HG03066 (cell line): Measurements from ENCODE around the gene RERG.
"Not testable (repeated sequence)": the region's sequence is repeated elsewhere in the genome, so short reads cannot be mapped to it uniquely, and the experiment has no call there.

Experiments used
- ATAC-seq: cut with Tn5 transposase; IDR thresholded peaks from one replicate; pipeline ENCODE4 v1.9.1; 2021; ENCODE audit warnings: low read depth; ENCODE audit not compliant: unreplicated experiment

Gene RERG

GRCh38 chr12:15151161-15152091, 69.8 kb downstream of the RERG start:
- no peak for ATAC-seq

DNA sequence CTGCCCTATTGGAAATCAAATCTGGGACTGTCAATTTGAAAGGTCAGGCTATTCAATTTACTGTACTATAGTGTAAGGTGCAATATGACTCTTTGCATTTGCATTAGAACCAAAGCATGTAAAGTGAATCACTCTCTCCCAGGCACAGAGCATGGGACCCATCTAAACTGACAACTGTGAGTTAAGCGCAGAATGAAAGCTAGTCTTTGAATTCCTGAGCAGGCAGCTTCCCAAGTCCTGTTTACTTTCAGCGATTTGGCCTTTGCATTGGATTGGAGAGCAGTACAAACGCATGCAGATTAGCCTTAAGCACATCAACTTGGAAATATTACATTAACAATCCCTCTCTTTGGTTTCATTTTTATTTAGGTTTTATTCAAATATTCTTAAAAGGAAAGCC, 74.6 kb downstream of the RERG start:
- ATAC-seq: no peak

- no peak for ATAC-seq
These were observed 77.8 kb downstream of the RERG start for GRCh38 chr12:15143467-15143866.

DNA sequence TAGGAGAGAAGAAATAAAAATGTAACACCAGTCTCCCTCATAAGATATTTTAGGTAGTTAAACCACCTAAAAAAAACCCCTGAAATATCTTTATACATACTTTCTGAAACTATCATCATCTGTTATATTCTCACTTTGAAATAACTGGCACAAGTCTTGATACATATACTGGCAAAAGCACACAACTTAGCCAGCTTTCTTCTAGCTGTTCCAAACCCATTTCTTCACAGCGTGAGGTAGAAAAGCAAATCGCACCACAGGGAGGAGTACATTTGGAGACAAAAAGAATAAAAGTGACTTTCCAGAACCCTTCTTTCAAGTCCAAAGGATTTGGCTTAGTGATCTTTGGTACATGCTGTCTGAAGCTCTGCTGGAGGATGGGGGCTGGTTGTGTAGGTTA, 78.5 kb downstream of the RERG start:
- no peak for ATAC-seq

DNA sequence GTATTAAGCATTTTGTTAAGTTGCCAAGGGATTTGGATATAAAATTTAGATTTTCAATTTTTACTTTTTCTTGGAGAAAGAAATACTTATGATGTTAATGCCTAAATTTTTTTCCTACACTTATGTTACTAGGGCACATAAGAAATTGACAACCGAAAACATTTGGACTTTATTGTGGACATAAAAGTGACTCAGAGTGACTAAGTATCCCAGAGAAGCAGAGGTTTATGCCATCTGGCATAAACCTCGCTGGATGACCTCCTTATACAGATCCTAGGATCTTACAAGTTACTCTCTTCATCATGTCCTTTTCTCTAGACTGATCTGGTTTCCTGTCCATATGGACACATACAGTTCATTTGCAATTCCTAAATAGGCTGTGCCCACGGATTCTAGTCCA, 89.8 kb downstream of the RERG start:
- ATAC-seq: no peak

GRCh38 chr12:15130541-15130940, 90.7 kb downstream of the RERG start:
- ATAC-seq: no peak

- ATAC-seq: no peak
These were observed 97.8 kb downstream of the RERG start for GRCh38 chr12:15123401-15123800.

GRCh38 chr12:15122344-15122743, 98.9 kb downstream of the RERG start:
- no peak for ATAC-seq

DNA sequence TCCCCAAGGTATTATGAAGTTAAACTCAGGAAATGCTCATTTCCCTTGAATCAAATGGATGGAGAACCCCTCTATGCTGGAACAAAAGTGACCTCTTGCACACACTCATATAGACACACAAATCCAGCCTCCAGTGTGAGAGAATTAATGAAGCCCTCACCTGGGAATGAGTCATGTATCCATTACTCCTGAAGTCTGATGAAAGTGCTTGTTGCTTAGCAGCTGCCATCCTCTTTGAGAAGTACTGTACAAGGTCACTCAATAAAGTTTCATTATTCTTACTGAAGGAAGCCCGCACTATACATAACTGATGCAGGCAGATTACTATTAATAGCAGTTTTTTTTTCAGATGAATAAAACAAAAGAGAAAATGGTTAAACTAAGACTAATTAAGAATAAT, 102.3 kb downstream of the RERG start:
- no peak for ATAC-seq

- no peak for ATAC-seq
These were observed 104.2 kb downstream of the RERG start for GRCh38 chr12:15116983-15117382.

GRCh38 chr12:15116086-15116485, 105.1 kb downstream of the RERG start:
- no peak for ATAC-seq

DNA sequence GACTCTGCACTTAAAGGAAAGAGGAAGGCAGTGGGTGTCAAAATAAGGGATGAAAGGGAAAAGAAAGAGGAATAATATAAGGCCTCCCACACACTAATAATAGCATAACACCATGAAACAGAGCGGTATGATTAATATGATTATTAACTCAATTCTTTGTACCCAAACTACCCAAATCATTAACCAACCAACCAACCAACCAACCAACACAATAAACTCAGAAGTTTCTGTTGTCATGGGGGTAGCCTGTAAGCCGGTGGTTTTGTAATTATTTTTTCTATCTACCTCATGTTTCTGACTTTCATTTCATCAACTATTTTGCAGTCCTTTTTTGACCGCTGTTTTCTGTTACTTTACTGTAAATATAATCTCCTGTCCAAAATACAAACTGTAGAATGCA, 105.8 kb downstream of the RERG start:
- no peak for ATAC-seq

DNA sequence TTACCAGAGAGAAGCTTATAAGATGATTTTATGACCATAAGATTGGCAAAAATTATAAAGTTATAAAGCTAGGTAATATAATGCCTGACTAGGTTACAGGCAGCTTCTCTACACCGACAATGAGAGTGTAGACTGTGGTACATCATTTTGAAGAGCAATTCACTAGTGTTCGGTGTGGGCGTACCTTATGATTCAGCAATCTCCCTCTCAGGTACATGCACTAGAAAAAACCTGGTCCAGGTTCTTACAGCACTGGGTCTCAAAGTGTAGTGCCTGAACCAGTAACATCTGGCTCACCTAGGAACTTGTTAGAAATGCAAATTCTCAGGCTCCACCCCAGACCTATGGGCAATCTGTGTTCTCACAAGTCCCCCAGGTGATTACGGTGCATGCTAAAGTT, 106.7 kb downstream of the RERG start:
- no peak for ATAC-seq

- ATAC-seq: no peak
These were observed 128.4 kb downstream of the RERG start for GRCh38 chr12:15092826-15093225.

DNA sequence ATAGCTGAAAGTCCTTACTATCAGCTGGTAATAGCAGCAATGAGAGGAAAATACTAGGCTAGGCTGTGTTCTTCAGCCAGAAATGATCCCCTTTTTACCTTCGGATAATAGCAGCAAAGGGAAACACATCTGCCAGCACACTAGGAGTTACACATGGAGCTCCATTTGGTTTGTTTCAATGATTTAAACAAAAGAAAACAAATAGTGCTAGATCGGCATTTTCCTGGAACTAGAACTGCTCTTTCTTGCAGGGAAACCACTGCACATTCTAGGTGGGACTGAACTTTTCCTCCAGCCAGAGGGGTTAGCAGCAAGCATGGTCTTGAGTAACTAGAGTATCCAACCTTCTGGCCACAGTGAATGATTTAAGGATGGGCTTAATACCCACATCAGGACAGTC, 130.8 kb downstream of the RERG start:
- no peak for ATAC-seq

DNA sequence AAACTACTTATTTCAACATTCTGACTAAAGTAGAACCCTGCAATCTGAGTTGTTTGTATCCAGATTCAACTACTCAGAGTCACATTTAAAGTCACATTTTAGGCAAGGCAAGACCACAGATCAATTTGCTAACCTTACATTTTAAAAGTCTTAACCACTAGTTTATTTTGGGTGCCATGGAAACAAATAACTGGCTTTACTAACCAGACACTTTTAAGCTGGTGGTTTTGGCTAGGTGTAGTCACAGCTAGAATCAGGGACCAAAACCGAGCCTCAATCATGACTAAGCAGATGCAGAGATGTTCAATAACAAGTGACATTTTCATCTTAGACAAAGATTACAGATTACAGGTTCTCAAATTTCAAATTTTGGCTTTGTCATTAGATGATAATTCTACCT, 133.1 kb downstream of the RERG start:
- ATAC-seq: no peak

DNA sequence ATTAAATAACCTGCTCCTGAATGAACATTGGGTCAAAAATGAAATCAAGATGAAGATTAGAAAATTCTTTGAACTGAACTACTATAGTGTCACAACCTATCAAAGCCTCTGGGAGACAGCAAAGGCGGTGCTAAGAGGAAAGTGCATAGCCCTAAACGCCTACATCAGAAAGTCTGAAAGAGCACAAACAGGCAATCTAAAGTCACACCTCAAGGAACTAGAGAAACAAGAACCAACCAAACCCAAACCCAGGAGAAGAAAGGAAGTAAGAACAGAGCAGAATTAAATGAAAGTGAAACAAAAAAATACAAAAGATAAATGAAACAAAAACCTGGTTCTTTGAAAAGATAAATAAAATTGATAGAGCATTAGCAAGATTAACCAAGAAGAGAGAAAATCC, 143.5 kb downstream of the RERG start:
- ATAC-seq: not testable (repeated sequence)

- ATAC-seq: no peak
These were observed 146.9 kb downstream of the RERG start for GRCh38 chr12:15074351-15074750.

DNA sequence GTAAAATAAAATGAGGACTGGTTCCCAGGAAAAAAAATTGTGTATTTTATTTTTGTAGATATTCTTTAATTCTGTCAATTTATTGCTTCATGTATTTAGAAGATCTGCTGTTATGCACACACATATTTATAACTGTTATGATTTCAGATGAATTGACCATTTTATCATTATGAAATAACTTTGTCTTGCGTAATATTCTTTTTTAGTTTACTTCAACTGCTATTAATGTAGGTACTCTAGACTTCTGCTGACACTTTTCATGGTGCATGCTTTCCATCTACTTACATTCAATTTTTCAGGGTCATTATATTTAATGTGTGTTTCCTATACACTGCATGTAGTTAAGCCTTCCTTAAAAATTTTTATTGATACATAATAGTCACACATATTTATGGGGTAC, 162.1 kb downstream of the RERG start:
- ATAC-seq: no peak
